Stimulated activated CD4-positive, alpha-beta T cell treated with anti-CD3 and anti-CD28 coated beads, Interleukin-4, amount 100 ng/mL, for 4 hours (primary cell): ENCODE measurements around the gene NAA40.

Experiments used
- DNase-seq, 2 experiments: peaks; one replicate each; pipeline ENCODE4 v3.0.0-alpha.2; 2020

NAA40 gene

GRCh38 chr11:63993100-63993499, 54.3 kb downstream of the NAA40 start:
- DNase-seq, result no peak

GRCh38 chr11:63993993-63994392, 55.2 kb downstream of the NAA40 start:
- DNase-seq, result no peak

GRCh38 chr11:63996512-63996911, 57.7 kb downstream of the NAA40 start:
- DNase-seq, result no peak

GRCh38 chr11:63997104-63997700, 58.4 kb downstream of the NAA40 start:
- no peak for DNase-seq

GRCh38 chr11:63997801-63998337, 59.1 kb downstream of the NAA40 start:
- no peak for DNase-seq

- DNase-seq, result no peak
These were observed 60.0 kb downstream of the NAA40 start for GRCh38 chr11:63998558-63999348.

- peak; percentile 63 to 69 for DNase-seq
These were observed 60.7 kb downstream of the NAA40 start for GRCh38 chr11:63999349-64000025.

GRCh38 chr11:64000026-64000739, 61.4 kb downstream of the NAA40 start:
- peak; percentile 58 to 74 for DNase-seq

GRCh38 chr11:64000740-64001483, 62.1 kb downstream of the NAA40 start:
- no peak for DNase-seq

GRCh38 chr11:64001484-64002420, 63.0 kb downstream of the NAA40 start:
- no peak for DNase-seq

- no peak for DNase-seq
These were observed 65.2 kb downstream of the NAA40 start for GRCh38 chr11:64003807-64004589.

- DNase-seq, result no peak
These were observed 65.8 kb downstream of the NAA40 start for GRCh38 chr11:64004590-64004984.

- DNase-seq, result no peak
These were observed 66.9 kb downstream of the NAA40 start for GRCh38 chr11:64005691-64006090.

- DNase-seq, result no peak
These were observed 67.6 kb downstream of the NAA40 start for GRCh38 chr11:64006398-64006797.
